Fibroblast of skin of left biceps (primary cell): ENCODE measurements around the gene MTHFD1L.

ENCODE experiments used
- DNase-seq, 2 experiments: peaks; one replicate each; pipeline ENCODE4 v3.0.0-alpha.2; 2013; ENCODE audit warnings: low read depth in 2 of 2

MTHFD1L gene

GRCh38 chr6:150991487-150991886 is 126.0 kb downstream of the MTHFD1L start:
- DNase-seq = no peak

- no peak for DNase-seq
Measured at GRCh38 chr6:150992262-150992661, 126.8 kb downstream of the MTHFD1L start.

GRCh38 chr6:150992703-150993102 is 127.2 kb downstream of the MTHFD1L start:
- no peak for DNase-seq

GRCh38 chr6:150993253-150993652 is 127.8 kb downstream of the MTHFD1L start:
- DNase-seq = no peak

GRCh38 chr6:150994026-150994425 is 128.5 kb downstream of the MTHFD1L start:
- no peak for DNase-seq

- DNase-seq = no peak
Measured at GRCh38 chr6:150996968-150997367, 131.5 kb downstream of the MTHFD1L start.

GRCh38 chr6:150999107-150999506 is 133.6 kb downstream of the MTHFD1L start:
- peak in 1 of 2 experiments; percentile 45 for DNase-seq

- no peak for DNase-seq
Measured at GRCh38 chr6:150999576-150999975, 134.1 kb downstream of the MTHFD1L start.

GRCh38 chr6:151001387-151002056 is 136.0 kb downstream of the MTHFD1L start:
- no peak for DNase-seq

- no peak for DNase-seq
Measured at GRCh38 chr6:151002057-151002450, 136.6 kb downstream of the MTHFD1L start.

- DNase-seq = no peak
Measured at GRCh38 chr6:151002491-151002935, 137.0 kb downstream of the MTHFD1L start.

- DNase-seq = peak; percentile 75 to 80
Measured at GRCh38 chr6:151004383-151005024, 139.0 kb downstream of the MTHFD1L start.

- no peak for DNase-seq
Measured at GRCh38 chr6:151005164-151005563, 139.7 kb downstream of the MTHFD1L start.

GRCh38 chr6:151005896-151006632 is 140.6 kb downstream of the MTHFD1L start:
- no peak for DNase-seq

GRCh38 chr6:151007076-151007475 is 141.6 kb downstream of the MTHFD1L start:
- DNase-seq = no peak

- DNase-seq = no peak
Measured at GRCh38 chr6:151007922-151008321, 142.4 kb downstream of the MTHFD1L start.

GRCh38 chr6:151008425-151008824 is 142.9 kb downstream of the MTHFD1L start:
- no peak for DNase-seq

GRCh38 chr6:151009576-151009975 is 144.1 kb downstream of the MTHFD1L start:
- DNase-seq = no peak

GRCh38 chr6:151010071-151010470 is 144.6 kb downstream of the MTHFD1L start:
- no peak for DNase-seq

GRCh38 chr6:151012321-151013294 is 147.1 kb downstream of the MTHFD1L start:
- DNase-seq = peak in 1 of 2 experiments; percentile 38

- no peak for DNase-seq
Measured at GRCh38 chr6:151014404-151015100, 149.1 kb downstream of the MTHFD1L start.
